ENCODE results near the gene TDRKH. TPM values are rescaled to one million over a fixed set of nuclear protein-coding genes. Genes with fewer than 3 reads are reported as not detected.
"Not testable (repeated sequence)": the region's sequence is repeated elsewhere in the genome, so short reads cannot be mapped to it uniquely, and the experiment has no call there.

The TDRKH gene
- total RNA-seq, 1 experiment from 2014 or later: 10.8 TPM

DNA sequence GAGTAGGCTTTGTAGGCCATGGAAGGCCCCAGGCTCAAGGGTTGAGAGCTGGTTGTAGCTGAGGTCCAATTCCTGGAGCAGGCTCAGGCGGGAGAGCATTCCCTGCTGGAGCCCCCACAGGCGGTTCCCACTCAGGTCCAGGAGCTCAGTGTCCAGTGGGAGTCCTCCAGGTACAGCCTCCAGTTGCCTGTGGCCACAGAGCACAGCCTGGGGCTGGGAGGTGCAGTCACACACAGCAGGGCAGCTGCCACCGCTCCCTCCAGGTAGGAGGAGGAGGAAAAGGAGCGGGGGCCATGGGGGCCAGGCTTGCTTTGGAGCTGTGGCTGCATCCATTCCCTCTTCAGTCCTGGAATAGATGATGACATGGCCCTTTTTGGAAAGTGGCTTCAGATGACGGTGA lies 12.1 kb upstream of the TDRKH start:
- DNase-seq (ENCODE audit: low read depth): no peak

DNA sequence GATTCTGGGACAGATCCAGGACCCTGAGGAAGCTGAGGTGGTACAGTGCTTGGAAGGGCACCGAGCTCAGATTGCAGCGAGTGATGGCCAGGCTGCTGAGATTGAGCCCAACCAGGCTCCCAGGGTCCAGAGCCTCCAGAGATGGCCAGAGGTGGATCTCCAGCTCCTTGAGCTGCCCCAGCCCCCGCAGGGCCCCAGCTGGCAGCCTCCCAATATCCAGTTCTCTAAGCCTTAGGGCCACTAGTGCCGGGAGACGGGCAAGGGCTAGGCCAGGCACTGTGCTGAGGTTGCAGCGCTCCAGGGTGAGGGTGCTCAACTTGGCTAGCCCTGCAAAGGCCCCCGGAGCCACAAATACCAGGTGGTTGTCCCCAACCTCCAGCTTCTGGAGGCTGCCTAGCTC lies 11.5 kb upstream of the TDRKH start:
- DNase-seq (ENCODE audit: low read depth): no peak

DNA sequence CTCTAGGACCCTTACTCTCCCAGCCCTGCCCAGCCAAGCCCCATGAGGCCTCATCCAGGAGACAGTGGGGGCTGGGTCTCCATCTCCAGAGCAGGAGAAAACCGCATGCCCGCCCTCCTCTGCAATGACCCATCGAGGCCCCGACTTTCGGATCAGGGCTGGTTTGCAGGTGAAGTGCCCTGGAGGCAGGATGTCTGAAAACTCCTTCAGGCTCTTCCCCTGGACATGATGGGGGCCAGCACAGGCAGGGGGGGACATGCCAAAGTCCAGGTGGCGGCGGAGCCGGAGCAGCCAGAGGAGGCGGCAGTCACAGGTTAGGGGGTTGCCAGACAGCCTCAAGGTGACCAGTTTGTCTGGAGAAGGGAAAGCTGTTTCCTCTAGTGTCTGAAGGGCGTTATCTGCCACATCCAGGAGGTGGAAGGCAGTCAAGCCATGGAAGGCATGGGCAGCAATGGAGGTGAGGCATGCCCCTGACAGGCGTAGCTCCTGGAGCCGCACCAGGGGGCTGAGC lies 11.1 kb upstream of the TDRKH start:
- DNase-seq (ENCODE audit: low read depth): no peak

- no peak for DNase-seq (ENCODE audit: low read depth)
Observed at GRCh38 chr1:151800830-151801229, 10.5 kb upstream of the TDRKH start.

DNA sequence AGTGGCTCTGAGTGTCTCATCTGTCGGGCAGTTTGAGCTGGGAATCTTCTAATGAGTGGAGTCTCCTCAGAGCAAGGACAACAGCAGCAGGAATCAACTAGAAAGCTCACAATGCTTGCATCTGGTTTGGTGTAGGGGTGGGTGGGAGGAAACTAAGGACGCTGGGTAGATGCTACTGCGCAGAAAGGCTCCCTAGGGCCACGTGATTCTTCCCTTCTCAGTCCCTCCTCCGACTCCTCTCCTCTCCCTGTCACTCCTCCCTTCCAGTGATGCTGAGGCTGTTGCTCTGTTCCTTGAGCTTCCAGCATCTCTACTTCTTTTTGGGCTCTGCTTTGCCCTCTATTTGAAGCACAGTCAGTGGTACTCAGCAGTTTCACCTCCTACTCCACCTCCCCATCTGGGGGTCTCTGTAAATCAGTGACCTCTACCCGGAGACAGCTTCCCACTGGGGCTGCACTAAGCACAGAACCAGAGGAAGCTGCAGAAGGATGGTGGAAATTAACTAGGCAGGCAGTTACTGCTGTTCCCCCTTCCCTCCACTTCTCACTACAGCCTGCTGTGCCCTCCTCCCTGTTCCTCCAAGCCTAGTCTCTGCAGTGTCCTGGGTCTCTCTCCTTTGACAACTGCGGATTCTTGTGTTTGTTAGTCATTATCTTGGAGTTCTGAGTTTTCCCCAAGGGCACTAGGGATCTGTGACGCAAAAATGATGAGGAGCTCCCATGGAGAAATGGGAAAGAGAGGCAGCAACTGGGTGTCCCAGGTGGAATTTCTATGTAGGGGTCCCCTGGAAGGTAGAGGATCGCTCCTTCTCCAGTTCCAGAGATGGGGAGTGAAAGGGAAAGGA lies 9.1 kb upstream of the TDRKH start:
- peak; percentile 46 for DNase-seq (ENCODE audit: low read depth)

DNA sequence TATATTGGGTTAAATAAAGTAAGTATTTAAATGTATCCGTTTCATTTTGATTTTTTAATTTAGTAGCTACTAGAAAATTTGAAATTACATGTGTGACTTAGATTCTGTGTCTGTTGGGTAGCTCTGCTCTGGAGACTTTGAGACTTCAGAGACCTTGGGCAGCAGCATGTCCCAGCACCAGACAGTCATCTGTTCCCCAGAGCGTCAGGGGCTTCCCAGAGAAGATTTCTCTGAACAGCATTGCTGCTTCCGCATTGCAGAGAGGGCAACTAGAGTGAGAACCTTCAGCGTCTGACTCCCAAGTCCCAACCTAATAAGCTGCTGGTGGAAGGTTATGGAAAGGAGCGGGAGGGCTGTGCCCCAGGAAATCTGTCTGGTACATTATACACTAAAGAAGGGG lies 8.3 kb upstream of the TDRKH start:
- no peak for DNase-seq (ENCODE audit: low read depth)

DNA sequence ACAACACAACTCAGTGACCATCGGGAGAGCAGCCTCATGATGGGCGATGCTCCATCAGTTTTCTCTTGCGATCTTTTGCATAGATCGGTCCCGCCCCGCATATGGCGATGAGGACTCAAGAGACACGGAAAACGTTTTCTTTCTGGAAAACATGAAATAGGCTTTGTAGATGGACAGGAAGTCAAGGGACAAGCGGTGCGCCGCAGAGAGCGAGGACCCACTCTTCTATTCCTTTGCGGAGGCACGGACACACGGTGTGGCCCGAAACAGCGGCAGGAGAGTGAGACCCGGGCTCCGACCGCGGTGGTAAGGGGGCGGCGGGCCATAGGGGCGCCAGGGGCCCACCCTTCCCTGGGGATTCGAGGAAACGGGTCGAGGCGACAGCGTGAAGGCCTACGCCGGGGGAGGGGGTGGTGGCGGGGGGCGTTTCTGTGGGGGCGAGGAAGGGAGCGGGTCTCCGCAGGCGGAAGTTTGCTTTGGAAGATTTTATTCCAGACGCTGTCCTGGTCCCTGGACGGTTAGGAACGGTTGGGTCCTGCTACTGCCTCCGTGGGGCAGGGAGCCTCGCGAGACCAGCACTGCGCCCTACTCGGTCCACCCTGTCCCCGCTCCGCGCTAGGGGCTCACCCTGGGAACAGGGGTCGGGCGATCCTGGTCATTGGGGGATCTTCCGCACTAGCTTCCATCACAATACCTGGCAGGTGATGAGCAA lies 796 bp upstream of the TDRKH start:
- DNase-seq (ENCODE audit: low read depth): peak; percentile 52

- DNase-seq (ENCODE audit: low read depth): no peak
Observed at GRCh38 chr1:151787689-151788088, 2.6 kb downstream of the TDRKH start.

DNA sequence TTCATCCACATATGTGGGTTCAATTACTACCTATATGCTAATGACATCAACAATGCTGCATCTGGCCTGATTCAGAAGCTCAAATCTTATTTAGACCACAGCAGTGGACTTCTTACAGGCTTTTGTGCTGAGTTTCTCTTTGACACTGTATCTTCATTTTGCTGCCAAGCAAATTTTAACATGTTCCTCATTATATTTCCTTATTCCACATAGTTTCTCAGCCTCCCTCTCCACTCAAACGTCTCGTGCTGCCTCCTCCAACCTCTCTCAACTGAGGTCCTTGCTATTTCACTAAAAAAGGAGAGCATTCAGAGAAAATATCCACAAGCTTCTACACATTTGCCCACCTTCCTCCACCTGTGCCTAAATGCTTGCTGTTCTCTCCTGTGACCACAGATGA lies 6.5 kb downstream of the TDRKH start:
- DNase-seq (ENCODE audit: low read depth): no peak

- no peak for DNase-seq (ENCODE audit: low read depth)
Observed at GRCh38 chr1:151782741-151783140, 7.6 kb downstream of the TDRKH start.

DNA sequence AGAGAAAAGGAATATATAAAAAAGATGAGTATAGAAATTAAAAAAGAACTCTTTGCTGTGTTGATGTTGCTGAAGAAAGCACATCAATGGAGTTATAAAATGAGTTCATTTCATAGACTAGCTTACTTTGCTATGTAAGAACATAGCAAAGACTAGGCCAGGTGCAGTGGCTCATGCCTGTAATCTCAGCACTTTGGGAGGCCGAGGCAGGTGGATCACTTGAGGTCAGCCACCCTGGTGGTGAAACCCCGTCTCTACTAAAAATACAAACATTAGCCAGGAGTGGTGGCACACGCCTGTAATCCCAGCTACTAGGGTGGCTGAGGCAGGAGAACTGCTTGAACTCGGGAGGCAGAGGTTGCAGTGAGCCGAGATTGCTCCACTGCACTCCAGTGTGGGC lies 8.3 kb downstream of the TDRKH start:
- not testable (repeated sequence) for DNase-seq (ENCODE audit: low read depth)

DNA sequence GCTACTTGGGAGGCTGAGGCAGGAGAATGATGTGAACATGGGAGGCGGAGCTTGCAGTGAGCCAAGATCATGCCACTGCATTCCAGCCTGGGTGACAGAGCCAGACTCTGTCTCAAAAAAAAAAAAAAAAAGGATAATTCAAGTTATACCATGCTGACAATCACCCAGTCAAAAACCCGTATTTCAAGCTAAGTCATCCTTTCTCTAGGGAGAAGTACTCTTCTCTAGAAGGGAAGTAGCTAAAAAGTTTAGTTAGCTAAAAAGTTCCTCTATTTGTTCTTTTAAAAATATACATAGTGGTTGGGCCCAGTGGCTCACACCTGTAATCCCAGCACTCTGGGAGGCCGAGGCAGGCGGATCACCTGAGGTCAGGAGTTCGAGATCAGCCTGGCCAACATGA lies 9.6 kb downstream of the TDRKH start:
- not testable (repeated sequence) for DNase-seq (ENCODE audit: low read depth)

- no peak for DNase-seq (ENCODE audit: low read depth)
Observed at GRCh38 chr1:151779852-151780251, 10.4 kb downstream of the TDRKH start.

- no peak for DNase-seq (ENCODE audit: low read depth)
Observed at GRCh38 chr1:151777317-151777716, 13.0 kb downstream of the TDRKH start.

GRCh38 chr1:151776665-151777062 lies 13.6 kb downstream of the TDRKH start:
- no peak for DNase-seq (ENCODE audit: low read depth)

- DNase-seq (ENCODE audit: low read depth): no peak
Observed at GRCh38 chr1:151775894-151776664, 14.2 kb downstream of the TDRKH start.

- no peak for DNase-seq (ENCODE audit: low read depth)
Observed at GRCh38 chr1:151774256-151774922, 15.9 kb downstream of the TDRKH start.

GRCh38 chr1:151773702-151774101 lies 16.6 kb downstream of the TDRKH start:
- DNase-seq (ENCODE audit: low read depth): peak; percentile 92

DNA sequence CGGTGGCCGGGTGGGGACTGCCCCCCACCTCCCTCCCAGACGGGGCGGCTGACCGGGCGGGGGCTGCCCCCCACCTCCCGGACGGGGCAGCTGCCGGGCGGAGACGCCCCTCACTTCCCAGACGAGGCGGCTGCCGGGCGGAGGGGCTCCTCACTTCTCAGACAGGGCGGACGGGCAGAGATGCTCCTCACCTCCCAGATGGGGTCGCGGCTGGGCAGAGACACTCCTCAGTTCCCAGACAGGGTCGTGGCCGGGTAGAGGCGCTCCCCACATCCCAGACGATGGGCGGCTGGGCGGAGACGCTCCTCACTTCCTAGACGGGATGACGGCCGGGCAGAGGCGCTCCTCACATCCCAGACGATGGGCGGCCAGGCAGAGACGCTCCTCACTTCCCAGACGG lies 21.0 kb downstream of the TDRKH start:
- not testable (repeated sequence) for DNase-seq (ENCODE audit: low read depth)

DNA sequence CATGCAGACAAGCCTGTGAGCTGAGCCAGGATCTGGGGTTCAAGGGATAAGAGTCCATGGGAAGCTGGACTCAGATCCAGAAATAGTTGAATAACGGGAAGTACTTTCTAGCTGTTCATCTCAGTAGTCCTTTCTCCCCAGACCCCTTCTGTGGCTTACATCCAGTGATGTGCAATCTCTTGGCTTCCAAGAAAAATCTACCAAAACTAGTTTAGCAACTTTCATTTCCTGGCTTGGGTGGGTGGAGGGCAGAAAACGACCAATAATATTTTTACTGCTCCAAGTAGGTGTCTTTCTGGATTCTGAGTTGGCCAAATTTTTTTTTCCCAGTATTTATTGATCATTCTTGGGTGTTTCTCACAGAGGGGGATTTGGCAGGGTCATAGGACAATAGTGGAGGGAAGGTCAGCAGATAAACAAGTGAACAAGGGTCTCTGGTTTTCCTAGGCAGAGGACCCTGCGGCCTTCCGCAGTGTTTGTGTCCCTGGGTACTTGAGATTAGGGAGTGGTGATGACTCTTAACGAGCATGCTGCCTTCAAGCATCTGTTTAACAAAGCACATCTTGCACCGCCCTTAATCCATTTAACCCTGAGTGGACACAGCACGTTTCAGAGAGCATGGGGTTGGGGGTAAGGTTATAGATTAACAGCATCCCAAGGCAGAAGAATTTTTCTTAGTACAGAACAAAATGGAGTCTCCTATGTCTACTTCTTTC lies 21.8 kb downstream of the TDRKH start:
- DNase-seq (ENCODE audit: low read depth): not testable (repeated sequence)

DNA sequence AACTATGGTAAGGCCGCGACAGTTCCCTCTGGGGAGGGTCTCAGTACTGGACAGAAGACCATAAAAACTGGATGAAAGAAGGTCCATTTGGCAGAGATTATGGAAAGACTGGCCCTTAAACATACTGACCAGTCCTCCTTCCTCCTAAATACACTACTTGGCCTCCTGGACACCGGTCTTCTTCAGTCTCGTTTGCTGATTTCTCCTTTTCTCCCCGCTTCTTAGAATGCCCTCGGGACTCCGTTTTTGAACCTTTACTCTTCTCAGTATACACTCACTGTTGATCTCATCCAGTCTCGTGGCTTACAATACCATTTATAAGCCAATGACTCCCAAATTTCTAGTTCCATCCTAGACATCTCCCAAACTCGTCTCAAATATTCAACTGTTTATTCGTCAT lies 26.3 kb downstream of the TDRKH start:
- DNase-seq (ENCODE audit: low read depth): peak; percentile 19

Data from M059J (cell line).